Coronary artery (tissue), 2 donors: ENCODE data around the gene POLD4.

Experiments used
- DNase-seq: peaks from one replicate; pipeline ENCODE4 v3.0.0-alpha.2; 2017; ENCODE audit warnings: low spot score
- H3K27ac ChIP-seq, 2 donors: fragments of 200-600 bp; sonication (generic); one replicate each; pipeline ENCODE4 v1.5.1; 2016 to 2019
- H3K4me3 ChIP-seq: fragments of 200-600 bp; sonication (generic); 2 replicates; pipeline ENCODE4 v1.5.1; 2016; ENCODE audit warnings: mild to moderate bottlenecking, moderate library complexity
- TF ChIP-seq, protein P1 (sequence below): fragments of 200-600 bp; sonication (generic); IDR thresholded peaks from one replicate; pipeline ENCODE4 v1.5.1; 2019; ENCODE audit warnings: antibody characterized with exemption

The POLD4 gene

DNA sequence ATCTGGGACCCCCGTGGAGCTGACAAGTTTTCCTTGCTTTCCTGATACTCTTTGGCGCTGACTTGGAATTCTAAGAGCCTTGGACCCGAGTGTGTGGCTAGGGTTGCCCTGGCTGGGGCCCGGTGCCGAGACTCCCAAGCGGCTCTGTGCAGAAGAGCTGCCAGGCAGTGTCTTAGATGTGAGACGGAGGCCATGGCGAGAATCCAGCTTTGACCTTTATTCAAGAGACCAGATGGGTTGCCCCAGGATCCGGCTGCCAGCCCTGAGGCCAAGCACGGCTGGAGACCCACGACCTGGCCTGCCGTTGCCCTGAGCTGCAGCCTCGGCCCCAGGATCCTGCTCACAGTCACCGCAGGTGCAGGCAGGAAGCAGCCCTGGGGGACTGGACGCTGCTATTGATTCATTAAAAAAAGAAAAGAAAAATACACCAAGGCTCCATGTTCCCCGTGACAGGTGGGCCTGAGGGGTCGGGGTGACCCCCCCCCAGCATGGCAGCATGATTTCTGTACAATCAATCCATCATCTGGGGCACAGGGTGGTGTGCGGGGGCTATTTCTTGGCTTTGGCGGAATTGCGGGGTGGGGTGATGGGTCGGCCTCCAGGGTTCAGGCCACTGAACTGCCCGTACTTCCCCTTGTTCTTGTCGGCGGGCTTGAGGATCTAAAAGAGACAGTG, 44.8 kb upstream of the POLD4 start:
- DNase-seq: no peak
- H3K4me3 ChIP-seq: no peak overlapping the region
- H3K27ac ChIP-seq: no peak overlapping the region
- TF ChIP-seq, protein P1, sequence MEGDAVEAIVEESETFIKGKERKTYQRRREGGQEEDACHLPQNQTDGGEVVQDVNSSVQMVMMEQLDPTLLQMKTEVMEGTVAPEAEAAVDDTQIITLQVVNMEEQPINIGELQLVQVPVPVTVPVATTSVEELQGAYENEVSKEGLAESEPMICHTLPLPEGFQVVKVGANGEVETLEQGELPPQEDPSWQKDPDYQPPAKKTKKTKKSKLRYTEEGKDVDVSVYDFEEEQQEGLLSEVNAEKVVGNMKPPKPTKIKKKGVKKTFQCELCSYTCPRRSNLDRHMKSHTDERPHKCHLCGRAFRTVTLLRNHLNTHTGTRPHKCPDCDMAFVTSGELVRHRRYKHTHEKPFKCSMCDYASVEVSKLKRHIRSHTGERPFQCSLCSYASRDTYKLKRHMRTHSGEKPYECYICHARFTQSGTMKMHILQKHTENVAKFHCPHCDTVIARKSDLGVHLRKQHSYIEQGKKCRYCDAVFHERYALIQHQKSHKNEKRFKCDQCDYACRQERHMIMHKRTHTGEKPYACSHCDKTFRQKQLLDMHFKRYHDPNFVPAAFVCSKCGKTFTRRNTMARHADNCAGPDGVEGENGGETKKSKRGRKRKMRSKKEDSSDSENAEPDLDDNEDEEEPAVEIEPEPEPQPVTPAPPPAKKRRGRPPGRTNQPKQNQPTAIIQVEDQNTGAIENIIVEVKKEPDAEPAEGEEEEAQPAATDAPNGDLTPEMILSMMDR: no peak

DNA sequence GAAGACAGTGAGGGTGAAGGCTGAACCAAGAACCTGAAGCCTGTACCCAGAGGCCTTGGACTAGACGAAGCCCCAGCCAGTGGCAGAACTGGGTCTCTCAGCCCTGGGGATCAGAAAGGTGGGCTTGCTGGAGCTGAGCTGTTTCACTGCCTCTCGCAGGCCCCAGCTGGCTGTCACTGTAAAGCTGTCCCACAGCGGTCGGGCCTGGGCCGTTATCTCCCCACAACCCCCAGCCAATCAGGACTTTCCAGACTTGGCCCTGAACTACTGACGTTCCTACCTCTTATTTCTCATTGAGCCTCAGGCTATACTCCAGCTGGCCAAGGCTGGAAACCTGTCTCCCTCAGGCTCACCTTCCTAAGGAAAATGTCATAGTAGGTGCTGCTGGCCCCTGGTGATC, 44.2 kb upstream of the POLD4 start:
- no peak for DNase-seq
- Histone ChIP-seq H3K27ac (no peak overlapping the region), H3K4me3 (no peak overlapping the region)
- TF ChIP-seq, protein P1: no peak

DNA sequence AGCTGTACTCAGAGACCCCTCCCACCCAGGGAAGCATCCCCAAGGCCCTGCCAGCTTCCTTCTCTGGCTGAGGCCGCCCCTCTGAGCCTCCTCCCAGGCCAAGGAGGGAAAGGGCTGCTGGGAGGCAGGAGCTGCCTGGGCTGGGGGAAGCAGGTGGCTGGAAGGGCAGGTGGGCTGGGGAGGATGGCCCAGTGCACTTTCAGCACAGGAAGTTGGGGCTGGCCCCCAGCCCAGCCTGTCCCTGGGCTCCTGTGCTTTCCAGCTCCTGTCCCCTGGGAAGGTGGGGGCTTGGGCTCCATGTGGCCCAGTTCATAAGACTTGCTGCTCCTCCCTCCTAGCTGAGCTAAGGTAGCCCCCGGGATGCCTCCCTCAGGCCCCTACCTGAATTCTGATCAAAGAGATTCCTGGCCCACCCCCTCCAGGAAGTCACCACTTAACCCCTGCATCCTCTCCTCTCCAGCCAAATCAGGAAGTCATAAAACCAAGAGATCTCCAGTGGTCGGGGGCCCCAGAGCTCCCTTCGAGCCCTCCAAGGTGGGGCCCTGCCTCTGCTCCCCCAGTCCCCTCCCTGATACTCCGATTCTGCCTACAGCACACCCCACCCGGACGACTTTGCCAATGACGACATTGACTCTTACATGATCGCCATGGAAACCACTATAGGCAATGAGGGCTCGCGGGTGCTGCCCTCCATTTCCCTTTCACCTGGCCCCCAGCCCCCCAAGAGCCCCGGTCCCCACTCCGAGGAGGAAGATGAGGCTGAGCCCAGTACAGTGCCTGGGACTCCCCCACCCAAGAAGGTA, 43.4 kb upstream of the POLD4 start:
- no peak overlapping the region for H3K4me3 ChIP-seq
- no peak overlapping the region for H3K27ac ChIP-seq
- TF ChIP-seq, protein P1: no peak
- no peak for DNase-seq

DNA sequence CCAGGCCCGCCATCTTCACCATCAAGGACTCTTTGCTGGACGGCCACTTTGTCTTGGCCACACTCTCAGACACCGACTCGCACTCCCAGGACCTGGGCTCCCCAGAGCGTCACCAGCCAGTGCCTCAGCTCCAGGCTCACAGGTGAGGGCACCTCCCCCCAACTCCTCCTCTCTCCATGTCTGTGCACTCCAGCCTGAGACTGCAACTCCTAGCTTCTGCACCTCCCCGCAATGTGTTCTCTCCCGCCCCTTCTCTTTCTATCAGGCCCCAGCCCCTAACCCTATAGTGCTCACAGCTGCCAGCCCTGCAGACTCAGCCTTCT, 42.9 kb upstream of the POLD4 start:
- DNase-seq: no peak
- TF ChIP-seq, protein P1: no peak
- Histone ChIP-seq H3K27ac (no peak overlapping the region), H3K4me3 (no peak overlapping the region)

DNA sequence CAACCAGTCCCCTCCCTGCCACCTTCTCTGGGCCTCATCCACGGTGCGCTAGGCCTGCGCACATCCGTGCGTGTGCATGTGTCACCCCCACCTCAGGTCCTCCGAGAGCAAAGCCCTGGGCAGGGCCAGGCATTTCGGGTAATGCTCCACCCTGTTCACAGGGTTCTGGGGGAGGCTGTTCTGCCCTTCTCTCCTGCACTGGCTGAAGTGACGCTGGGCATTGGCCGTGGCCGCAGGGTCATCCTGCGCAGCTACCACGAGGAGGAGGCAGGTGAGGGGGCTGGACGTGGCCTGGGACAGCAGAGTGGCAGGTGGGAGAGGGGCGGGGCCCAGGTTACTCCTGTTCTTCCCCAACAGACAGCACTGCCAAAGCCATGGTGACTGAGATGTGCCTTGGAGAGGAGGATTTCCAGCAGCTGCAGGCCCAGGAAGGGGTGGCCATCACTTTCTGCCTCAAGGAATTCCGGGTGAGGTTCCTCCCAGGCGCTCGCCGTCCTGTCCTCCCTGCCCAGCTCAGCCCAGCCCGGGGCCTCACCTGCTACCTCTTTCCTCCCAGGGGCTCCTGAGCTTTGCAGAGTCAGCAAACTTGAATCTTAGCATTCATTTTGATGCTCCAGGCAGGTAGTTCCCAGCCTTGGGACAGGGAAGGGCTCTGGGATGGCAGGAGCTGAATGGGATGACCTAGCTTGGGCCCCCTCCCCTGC, 42.4 kb upstream of the POLD4 start:
- H3K4me3 ChIP-seq: no peak overlapping the region
- TF ChIP-seq, protein P1: no peak
- H3K27ac ChIP-seq: no peak overlapping the region
- DNase-seq: no peak

DNA sequence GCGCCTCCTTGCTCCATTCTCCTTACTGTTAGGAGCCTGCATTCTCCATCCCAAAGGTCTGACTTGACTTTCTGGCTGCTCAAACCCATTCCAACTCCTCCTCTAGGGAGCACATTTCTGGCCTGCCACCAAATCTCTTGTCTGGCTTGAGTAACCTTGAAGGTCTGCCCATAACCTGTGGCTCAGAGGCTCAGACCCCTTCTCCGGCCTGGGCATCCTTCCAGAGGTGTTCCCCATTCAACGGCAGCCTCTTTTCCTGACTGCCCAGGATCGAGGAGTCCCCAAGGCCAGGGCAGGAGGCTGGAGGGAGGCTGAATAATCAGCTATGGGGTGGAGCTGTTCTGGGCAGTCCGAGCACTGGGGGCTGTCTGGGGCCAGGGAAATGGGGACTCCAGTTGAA, 40.6 kb upstream of the POLD4 start:
- no peak for DNase-seq
- Histone ChIP-seq H3K4me3 (no peak overlapping the region), H3K27ac (no peak overlapping the region)
- TF ChIP-seq, protein P1: no peak
